Neural cell (in vitro differentiated cells): ENCODE measurements around the gene RFTN1.

Experiments used
- EP300 ChIP-seq: fragments of 450-650 bp; conservative IDR thresholded peaks from 2 replicates; pipeline ENCODE4 v1.6.1; 2014; ENCODE audit warnings: antibody characterized with exemption, mild to moderate bottlenecking, moderate library complexity; ENCODE audit not compliant: poor library complexity, severe bottlenecking
- EZH2 ChIP-seq: fragments of 200-600, 300-800 bp; shearing (Covaris generic), sonication (generic); IDR thresholded peaks from 2 replicates; pipeline ENCODE4 v1.6.1; 2014; ENCODE audit warnings: antibody characterized with exemption, low read length, borderline replicate concordance, mild to moderate bottlenecking; ENCODE audit not compliant: insufficient read depth, poor library complexity, severe bottlenecking
- SMC3 ChIP-seq: fragments of 450-650 bp; conservative IDR thresholded peaks from 2 replicates; pipeline ENCODE4 v1.6.1; 2014; ENCODE audit warnings: antibody characterized with exemption, mild to moderate bottlenecking, moderate library complexity; ENCODE audit not compliant: poor library complexity
- TF ChIP-seq, protein P1 (sequence below): fragments of 450-650 bp; IDR thresholded peaks from 2 replicates; pipeline ENCODE4 v1.5.1; 2014; ENCODE audit warnings: antibody characterized with exemption, mild to moderate bottlenecking, moderate library complexity; ENCODE audit not compliant: poor library complexity, severe bottlenecking
- TF ChIP-seq, protein P2 (sequence below): IDR thresholded peaks from 2 replicates; pipeline ENCODE4 v1.6.1; 2012; ENCODE audit warnings: borderline replicate concordance

DNA sequence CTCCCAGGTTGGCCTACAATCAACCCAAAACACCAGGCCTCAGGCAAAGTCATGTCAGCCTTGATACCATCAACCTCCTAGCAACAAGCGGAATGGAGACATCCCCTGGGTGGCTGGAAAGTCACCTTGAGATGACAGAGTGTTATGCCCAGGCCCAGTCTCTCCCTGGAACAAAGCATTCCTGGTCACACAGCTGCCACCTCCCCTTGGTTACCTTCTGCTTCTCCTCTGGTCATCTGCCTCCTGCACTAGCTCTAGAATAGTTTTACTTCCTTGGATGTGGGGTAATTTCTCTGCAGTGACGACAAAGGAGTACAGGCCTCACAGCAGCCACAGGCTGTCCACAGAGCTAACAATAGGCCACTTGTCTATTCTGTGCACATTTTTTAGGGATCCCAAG lies 114.9 kb downstream of the RFTN1 start:
- TF ChIP-seq, protein P1, sequence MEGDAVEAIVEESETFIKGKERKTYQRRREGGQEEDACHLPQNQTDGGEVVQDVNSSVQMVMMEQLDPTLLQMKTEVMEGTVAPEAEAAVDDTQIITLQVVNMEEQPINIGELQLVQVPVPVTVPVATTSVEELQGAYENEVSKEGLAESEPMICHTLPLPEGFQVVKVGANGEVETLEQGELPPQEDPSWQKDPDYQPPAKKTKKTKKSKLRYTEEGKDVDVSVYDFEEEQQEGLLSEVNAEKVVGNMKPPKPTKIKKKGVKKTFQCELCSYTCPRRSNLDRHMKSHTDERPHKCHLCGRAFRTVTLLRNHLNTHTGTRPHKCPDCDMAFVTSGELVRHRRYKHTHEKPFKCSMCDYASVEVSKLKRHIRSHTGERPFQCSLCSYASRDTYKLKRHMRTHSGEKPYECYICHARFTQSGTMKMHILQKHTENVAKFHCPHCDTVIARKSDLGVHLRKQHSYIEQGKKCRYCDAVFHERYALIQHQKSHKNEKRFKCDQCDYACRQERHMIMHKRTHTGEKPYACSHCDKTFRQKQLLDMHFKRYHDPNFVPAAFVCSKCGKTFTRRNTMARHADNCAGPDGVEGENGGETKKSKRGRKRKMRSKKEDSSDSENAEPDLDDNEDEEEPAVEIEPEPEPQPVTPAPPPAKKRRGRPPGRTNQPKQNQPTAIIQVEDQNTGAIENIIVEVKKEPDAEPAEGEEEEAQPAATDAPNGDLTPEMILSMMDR = no peak
- TF ChIP-seq, protein P2, sequence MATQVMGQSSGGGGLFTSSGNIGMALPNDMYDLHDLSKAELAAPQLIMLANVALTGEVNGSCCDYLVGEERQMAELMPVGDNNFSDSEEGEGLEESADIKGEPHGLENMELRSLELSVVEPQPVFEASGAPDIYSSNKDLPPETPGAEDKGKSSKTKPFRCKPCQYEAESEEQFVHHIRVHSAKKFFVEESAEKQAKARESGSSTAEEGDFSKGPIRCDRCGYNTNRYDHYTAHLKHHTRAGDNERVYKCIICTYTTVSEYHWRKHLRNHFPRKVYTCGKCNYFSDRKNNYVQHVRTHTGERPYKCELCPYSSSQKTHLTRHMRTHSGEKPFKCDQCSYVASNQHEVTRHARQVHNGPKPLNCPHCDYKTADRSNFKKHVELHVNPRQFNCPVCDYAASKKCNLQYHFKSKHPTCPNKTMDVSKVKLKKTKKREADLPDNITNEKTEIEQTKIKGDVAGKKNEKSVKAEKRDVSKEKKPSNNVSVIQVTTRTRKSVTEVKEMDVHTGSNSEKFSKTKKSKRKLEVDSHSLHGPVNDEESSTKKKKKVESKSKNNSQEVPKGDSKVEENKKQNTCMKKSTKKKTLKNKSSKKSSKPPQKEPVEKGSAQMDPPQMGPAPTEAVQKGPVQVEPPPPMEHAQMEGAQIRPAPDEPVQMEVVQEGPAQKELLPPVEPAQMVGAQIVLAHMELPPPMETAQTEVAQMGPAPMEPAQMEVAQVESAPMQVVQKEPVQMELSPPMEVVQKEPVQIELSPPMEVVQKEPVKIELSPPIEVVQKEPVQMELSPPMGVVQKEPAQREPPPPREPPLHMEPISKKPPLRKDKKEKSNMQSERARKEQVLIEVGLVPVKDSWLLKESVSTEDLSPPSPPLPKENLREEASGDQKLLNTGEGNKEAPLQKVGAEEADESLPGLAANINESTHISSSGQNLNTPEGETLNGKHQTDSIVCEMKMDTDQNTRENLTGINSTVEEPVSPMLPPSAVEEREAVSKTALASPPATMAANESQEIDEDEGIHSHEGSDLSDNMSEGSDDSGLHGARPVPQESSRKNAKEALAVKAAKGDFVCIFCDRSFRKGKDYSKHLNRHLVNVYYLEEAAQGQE = no peak
- TF ChIP-seq EZH2 (no peak), EP300 (no peak), SMC3 (no peak)
